GM18870 (cell line): Measurements from ENCODE around the gene IFT52.
A peak's percentile ranks its signal among the peaks of the same experiment; 100 is the strongest.

ENCODE experiments used
- ATAC-seq: cut with Tn5 transposase; IDR thresholded peaks from one replicate; pipeline ENCODE4 v1.9.1; 2021; ENCODE audit warnings: moderate library complexity; ENCODE audit not compliant: unreplicated experiment

IFT52 gene

GRCh38 chr20:43590392-43591303 lies at the start of gene IFT52:
Gene IFT52 (plus strand): TSS chr20:43590937. CDS start chr20:43594699, 3,762 bp downstream.
- ATAC-seq, result peak; percentile 92

- no peak for ATAC-seq
Measured at GRCh38 chr20:43541214-43541613, 49.5 kb upstream of the IFT52 start.

DNA sequence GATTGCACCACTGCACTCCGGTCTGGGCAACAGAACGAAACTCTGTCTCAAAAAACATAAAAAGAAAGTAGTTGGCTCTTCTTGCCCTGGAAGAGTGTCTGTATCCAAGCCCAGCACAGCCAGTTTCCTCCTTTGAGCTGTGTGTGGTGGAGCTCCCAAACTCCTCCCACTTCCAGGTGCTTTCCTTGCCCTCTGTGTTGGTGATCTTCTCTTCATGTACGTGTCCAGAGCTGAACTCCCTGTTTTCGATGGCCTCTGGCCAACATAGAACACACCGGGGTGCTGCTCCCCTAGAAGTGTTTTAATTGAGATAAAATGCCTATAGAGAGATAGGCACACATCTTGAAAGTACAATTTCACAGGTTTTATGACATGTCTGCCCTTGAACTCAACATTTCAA lies 48.6 kb upstream of the IFT52 start:
- ATAC-seq, result no peak

DNA sequence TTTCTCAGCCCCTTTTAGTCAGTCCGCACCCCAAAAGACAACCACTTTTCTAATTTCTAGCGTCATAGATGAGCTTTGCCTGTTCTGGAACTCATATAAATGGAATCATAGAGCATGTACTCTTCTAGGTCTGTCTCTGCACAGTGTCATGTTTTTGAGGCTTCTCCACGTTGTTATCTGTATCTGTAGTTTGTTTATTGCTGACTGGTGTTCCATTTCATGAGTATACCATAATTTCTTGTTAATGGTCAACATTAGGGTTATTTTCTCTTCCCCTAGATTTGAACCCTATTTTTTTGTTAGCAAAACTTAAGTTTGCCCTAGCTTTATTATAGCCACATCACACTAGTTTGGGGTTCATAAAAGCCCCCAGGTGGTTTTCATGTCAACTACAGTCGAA lies 48.1 kb upstream of the IFT52 start:
- ATAC-seq, result no peak

- no peak for ATAC-seq
Measured at GRCh38 chr20:43543138-43543537, 47.6 kb upstream of the IFT52 start.

DNA sequence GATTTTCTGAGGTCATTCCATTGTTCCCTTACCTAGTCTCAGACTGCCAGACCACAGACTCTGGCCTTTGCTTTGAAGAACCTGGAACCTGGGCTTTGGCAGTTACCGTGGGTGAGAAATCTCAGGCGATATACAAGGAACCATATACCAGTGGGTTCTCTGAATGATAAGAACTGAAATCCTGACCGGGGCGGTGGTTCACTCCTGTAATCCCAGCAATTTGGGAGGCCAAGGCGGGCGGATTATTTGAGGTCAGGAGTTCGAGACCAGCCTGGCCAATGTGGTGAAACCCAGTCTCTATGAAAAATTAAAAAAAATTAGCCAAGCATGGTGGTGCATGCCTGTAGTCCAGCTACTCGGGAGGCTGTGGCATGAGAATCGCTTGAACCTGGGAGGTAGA lies 46.2 kb upstream of the IFT52 start:
- ATAC-seq, result no peak

- ATAC-seq, result no peak
Measured at GRCh38 chr20:43545837-43546578, 44.7 kb upstream of the IFT52 start.

GRCh38 chr20:43548273-43548880 lies 42.4 kb upstream of the IFT52 start:
- no peak for ATAC-seq

DNA sequence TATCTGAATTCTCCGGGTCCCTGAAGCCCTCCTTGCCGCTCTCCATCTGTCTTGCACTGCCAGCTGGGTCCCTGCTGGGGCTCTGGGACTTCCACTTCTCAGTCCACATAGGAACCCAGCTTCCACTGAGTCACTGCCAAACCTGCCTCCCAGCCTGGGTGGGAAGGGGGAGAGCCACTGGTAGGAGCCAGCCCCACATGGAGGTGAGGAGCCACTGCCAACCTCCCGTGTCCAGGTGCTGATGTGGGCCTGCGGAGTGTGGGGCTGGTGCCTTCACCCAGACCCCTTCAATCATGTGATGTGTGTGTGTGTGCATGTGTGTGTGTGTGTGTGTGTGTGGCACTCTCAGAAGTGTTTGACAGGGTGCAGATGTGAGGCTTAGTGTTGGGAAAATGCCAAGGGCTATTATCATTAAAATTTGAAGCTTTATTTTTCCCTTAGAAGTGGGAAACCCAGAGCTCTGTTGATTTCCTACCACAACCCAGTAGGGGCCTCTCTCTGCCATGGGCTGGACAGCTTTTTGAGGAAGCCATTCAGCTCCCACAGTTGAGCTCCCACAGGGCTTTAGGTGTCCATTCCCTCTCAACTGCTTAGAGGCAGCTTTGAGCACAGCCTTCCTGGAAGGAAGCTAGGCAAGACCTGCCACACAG lies 41.2 kb upstream of the IFT52 start:
- ATAC-seq, result no peak

GRCh38 chr20:43550456-43550855 lies 40.3 kb upstream of the IFT52 start:
- ATAC-seq, result no peak

GRCh38 chr20:43554369-43554768 lies 36.4 kb upstream of the IFT52 start:
- ATAC-seq, result no peak

GRCh38 chr20:43558412-43559146 lies 32.2 kb upstream of the IFT52 start, which contains the start of gene SGK2:
Gene SGK2 (plus strand): TSS chr20:43559027. CDS start chr20:43566496, 7,469 bp downstream.
- ATAC-seq, result no peak

DNA sequence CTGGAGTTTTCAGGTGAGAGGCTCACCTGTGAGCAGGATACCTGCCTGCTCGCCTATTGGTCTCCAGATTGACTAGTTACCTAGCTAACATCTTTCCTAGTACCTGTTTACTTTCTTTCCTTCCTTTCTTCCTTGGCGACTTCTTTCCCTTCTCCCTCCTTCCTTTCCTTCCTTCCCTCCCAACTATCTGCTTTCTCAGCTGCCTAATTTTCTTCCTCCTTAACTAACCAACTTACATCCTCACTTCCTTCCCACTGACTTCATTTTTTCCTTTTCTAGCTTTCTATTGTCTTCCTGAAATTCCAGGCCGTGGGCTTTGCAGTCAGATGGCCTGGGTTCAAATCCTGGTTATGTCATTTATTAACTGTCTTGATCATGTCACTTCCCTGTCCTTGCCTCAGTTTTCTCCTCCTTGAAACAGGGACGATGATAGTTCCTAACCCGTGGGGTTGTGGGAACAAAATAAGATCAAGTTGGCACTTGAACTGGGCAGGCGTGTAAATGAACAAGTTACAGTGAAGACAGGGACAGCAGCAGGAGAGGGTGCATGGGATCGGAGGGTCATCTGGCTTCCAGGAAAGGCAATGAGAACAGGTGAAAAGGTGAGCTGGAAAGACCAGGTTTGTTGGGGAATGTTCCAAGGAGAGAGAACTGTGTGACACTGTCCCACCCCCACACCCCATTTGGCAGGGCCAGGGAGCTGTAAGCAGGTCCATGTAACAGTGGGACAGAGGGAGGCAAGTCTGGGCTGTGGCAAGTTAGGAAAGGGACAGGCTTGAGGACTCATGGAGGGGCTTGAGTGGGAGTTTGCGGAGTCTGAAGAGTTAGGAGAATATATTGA lies 31.4 kb upstream of the IFT52 start:
- ATAC-seq, result no peak

- ATAC-seq, result no peak
Measured at GRCh38 chr20:43560974-43561373, 29.8 kb upstream of the IFT52 start.

GRCh38 chr20:43563429-43563828 lies 27.3 kb upstream of the IFT52 start:
- ATAC-seq, result no peak

DNA sequence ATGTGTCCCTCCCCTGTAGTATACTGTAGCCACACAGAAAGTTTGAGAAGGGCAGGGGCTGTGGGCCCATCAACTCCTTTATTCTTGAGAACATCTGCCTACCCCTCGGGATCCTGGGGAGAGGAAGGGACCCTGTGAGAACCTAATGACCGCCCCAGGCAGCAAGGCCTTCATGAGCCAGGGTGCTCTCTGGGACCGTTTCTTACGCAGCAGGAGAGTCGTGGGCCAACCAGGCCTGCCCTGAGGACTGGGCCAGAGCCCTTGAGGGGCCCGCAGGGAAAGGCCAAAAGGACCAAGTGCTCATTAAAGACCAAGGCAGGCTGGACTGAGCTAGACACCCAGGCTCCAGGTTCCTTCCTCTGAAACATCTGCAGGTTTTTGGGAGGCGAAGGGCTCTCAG lies 26.7 kb upstream of the IFT52 start:
- no peak for ATAC-seq

DNA sequence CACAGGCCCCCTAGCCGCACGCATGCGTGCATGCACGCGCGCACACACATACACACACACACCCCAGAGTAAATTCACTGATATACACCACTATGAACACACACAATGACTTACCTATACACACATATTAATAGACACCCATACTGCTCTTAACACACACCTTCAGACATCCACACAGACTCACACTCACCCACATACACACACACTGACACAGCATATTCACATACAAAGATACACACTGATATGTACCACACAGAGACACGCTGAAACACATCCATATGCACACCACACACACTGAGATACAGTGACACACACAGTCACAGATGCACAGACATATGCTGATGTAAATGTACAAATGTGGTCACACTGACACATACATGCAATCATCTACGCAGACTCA lies 26.3 kb upstream of the IFT52 start:
- ATAC-seq, result no peak

DNA sequence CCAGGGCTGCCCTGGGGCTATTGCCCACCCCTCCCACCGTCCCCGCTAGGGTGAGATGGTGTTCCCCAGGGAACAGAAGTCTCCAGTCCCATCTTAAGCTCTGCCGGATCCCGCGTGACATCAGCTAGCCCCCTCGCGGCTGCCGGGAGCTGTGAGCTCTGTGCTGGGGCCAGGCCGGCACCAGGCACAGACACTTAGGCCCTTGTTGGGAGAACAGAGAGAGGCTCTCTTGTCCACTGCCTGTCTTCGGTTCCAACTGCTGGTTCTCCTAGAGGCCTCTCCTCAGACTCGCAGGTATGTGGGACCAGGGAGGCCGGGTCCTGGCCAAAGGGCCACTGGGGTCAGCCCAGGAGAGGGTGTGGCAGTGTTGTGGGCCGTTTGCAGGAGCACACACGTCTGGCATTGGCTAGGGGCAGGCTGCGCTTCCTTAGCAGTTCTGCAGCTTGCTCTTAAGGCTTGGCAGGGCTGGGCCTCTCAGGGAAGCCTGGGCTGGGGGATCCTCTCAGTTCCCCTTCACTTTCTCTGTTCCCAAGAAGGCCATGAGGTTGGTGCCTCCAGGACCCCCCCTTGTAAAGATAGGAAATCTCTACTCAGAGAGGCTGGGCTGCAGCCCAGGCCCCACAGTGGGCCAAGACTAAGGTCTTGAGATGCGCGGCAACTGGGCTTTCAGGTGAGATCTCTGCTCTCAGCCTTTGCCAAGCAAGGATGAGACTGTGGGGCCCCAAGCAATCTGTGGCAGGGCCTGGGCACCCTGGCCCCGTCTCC lies 25.6 kb upstream of the IFT52 start:
- no peak for ATAC-seq

DNA sequence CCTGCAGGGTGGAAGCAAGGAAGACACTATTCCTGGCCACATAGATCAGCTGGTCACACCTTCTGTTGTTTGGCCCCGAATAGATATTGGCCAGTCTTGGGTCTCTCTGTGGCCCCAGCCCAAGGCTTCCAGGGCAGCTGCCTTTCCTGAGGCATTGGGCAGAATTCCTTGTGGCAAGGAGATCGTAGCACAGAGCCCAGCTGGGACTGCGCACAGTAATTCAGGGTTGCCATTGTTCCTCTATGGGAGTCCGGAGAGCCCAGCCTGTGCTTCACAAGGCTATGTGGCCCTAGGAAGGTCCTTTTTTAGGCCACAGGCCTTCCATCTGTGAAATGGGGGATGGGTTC lies 25.0 kb upstream of the IFT52 start:
- no peak for ATAC-seq
